ENCODE data around the gene GNAI3.

The GNAI3 gene

GRCh38 chr1:109625601-109626560, 77.5 kb downstream of the GNAI3 start:
- DNase-seq = peak; percentile 50

GRCh38 chr1:109626682-109627408, 78.4 kb downstream of the GNAI3 start:
- peak; percentile 29 for DNase-seq

- DNase-seq = peak; percentile 20
Observed at GRCh38 chr1:109627692-109628399, 79.4 kb downstream of the GNAI3 start.

- peak; percentile 18 for DNase-seq
Observed at GRCh38 chr1:109628540-109629321, 80.3 kb downstream of the GNAI3 start.

GRCh38 chr1:109629372-109630030, 81.1 kb downstream of the GNAI3 start:
- no peak for DNase-seq

- DNase-seq = peak; percentile 43
Observed at GRCh38 chr1:109630081-109630897, 81.9 kb downstream of the GNAI3 start.

- peak; percentile 18 for DNase-seq
Observed at GRCh38 chr1:109630898-109631512, 82.6 kb downstream of the GNAI3 start.

- peak; percentile 29 for DNase-seq
Observed at GRCh38 chr1:109631513-109632505, 83.4 kb downstream of the GNAI3 start.

GRCh38 chr1:109632671-109633346, 84.4 kb downstream of the GNAI3 start:
- peak; percentile 77 for DNase-seq

GRCh38 chr1:109634292-109634691, 85.9 kb downstream of the GNAI3 start:
- no peak for DNase-seq

- DNase-seq = peak; percentile 16
Observed at GRCh38 chr1:109634771-109635750, 86.6 kb downstream of the GNAI3 start.

- DNase-seq = peak; percentile 17
Observed at GRCh38 chr1:109635862-109636200, 87.4 kb downstream of the GNAI3 start.

GRCh38 chr1:109636201-109636952, 88.0 kb downstream of the GNAI3 start:
- peak; percentile 33 for DNase-seq

- DNase-seq = no peak
Observed at GRCh38 chr1:109637446-109637845, 89.0 kb downstream of the GNAI3 start.

GRCh38 chr1:109639063-109639840, 90.8 kb downstream of the GNAI3 start:
- DNase-seq = peak; percentile 16

GRCh38 chr1:109639841-109640184, 91.4 kb downstream of the GNAI3 start:
- peak; percentile 21 for DNase-seq
